Peyer's patch (tissue), 4 donors: ENCODE results near the gene CISD3.

Experiments used
- CTCF ChIP-seq, 6 experiments: fragments of 450-650 bp in 4 of 6; fragments of 200-600 bp in 2 of 6; sonication (generic) in 1 of 6; IDR thresholded peaks; one replicate each; pipeline ENCODE4 v1.5.1; 2017 to 2019; ENCODE audit warnings: antibody characterized with exemption in 6 of 6, mild to moderate bottlenecking in 3 of 6, moderate library complexity in 1 of 6
- POLR2A ChIP-seq, 2 donors: fragments of 450-650 bp; IDR thresholded peaks; one replicate each; pipeline ENCODE4 v1.5.1; 2017; ENCODE audit warnings: antibody characterized with exemption in 2 of 2, mild to moderate bottlenecking in 2 of 2, moderate library complexity in 2 of 2

DNA sequence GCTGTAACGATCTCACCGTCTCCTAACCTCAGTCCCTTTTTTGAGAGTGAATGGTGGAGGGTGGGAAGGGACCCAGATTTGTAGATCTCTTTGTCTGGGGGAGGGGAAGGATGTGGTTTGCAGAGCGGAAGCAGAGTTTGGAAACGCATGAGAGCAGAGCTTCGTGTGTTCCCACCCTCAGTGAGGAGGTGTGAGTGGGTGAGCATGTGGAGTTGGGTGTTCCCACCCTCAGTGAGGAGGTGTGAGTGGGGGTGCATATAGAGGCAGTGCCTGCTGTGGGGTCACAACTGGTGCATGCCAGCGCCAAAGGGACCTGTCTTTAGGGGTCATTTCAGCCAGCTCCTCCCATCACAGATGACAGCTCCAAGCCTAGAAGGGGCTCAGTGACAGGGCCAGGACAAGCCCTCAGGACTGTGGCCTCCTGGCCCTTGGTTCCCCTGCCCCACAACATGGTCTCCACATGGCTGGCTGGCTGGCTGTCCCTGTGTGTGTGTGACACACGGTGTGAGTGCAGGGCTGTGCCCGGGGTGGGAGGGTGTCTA, 1.8 kb upstream of the CISD3 start:
- TF ChIP-seq CTCF (IDR thresholded peaks at IDR 0.05): no peak
- TF ChIP-seq POLR2A (IDR thresholded peaks at IDR 0.05): no peak
